OCI-LY1 (cell line): ENCODE measurements around the gene PPP2R2C.

Source experiments
- H2AFZ ChIP-seq: fragments of 200-600 bp; sonication (generic), shearing (Covaris generic); 2 replicates; pipeline ENCODE4 v1.6.0; 2014; ENCODE audit warnings: antibody characterized with exemption, mild to moderate bottlenecking, low read length
- H3F3A ChIP-seq: fragments of 200-600 bp; sonication (generic), shearing (Covaris generic); 2 replicates; pipeline ENCODE4 v1.6.0; 2014; ENCODE audit warnings: mild to moderate bottlenecking, antibody characterized with exemption, low read length, moderate library complexity; ENCODE audit not compliant: insufficient read depth
- H3K27ac ChIP-seq: fragments of 200-600 bp; sonication (generic); 2 replicates; pipeline ENCODE4 v1.5.1; 2014; ENCODE audit warnings: low read length, mixed run types, mild to moderate bottlenecking, low read depth; ENCODE audit not compliant: poor library complexity, severe bottlenecking
- H3K27me3 ChIP-seq: fragments of 200-600 bp; sonication (generic); 2 replicates; pipeline ENCODE4 v1.6.0; 2014; ENCODE audit warnings: antibody characterized with exemption, mild to moderate bottlenecking, low read length, moderate library complexity; ENCODE audit not compliant: insufficient read depth
- H3K36me3 ChIP-seq: fragments of 200-600 bp; sonication (generic); 2 replicates; pipeline ENCODE4 v1.6.1; 2014; ENCODE audit warnings: mild to moderate bottlenecking, antibody characterized with exemption, low read length, moderate library complexity, mixed read lengths; ENCODE audit not compliant: insufficient read depth
- H3K4me1 ChIP-seq: fragments of 200-600 bp; sonication (generic); 2 replicates; pipeline ENCODE4 v1.5.1; 2014; ENCODE audit warnings: mild to moderate bottlenecking, low read length, moderate library complexity; ENCODE audit not compliant: insufficient read depth, severe bottlenecking
- H3K4me2 ChIP-seq: fragments of 200-600 bp; sonication (generic), shearing (Covaris generic); 2 replicates; pipeline ENCODE4 v1.6.1; 2014; ENCODE audit warnings: low read length
- H3K4me3 ChIP-seq: fragments of 200-600 bp; sonication (generic); 2 replicates; pipeline ENCODE4 v1.5.1; 2014; ENCODE audit warnings: low read length, low read depth, mild to moderate bottlenecking, mixed read lengths; ENCODE audit not compliant: poor library complexity, severe bottlenecking
- H3K79me2 ChIP-seq: fragments of 200-600 bp; shearing (Covaris generic); 2 replicates; pipeline ENCODE4 v1.6.1; 2016; ENCODE audit warnings: mixed run types, low read length, mixed read lengths; ENCODE audit not compliant: insufficient read depth
- H3K9ac ChIP-seq: fragments of 200-600 bp; sonication (generic), shearing (Covaris generic); 2 replicates; pipeline ENCODE4 v1.6.1; 2014; ENCODE audit warnings: mild to moderate bottlenecking, low read length, mixed read lengths
- H3K9me2 ChIP-seq: fragments of 200-600 bp; sonication (generic), shearing (Covaris generic); 2 replicates; pipeline ENCODE4 v1.6.1; 2014; ENCODE audit warnings: low read depth, mild to moderate bottlenecking, low read length, mixed read lengths
- H3K9me3 ChIP-seq: fragments of 200-600 bp; shearing (Covaris generic); 2 replicates; pipeline ENCODE4 v1.6.1; 2014; ENCODE audit warnings: low read length, mixed read lengths
- H4K20me1 ChIP-seq: fragments of 200-600 bp; sonication (generic), shearing (Covaris generic); 2 replicates; pipeline ENCODE4 v1.6.0; 2016; ENCODE audit warnings: mild to moderate bottlenecking, low read length; ENCODE audit not compliant: insufficient read depth
- CTCF ChIP-seq: fragments of 200-600 bp; sonication (generic), shearing (Covaris generic); IDR thresholded peaks from 2 replicates; pipeline ENCODE4 v1.5.1; 2017; ENCODE audit warnings: mild to moderate bottlenecking, antibody characterized with exemption, low read length, moderate library complexity, mixed read lengths
- EZH2 ChIP-seq: fragments of 200-600 bp; sonication (generic), shearing (Covaris generic); IDR thresholded peaks from 2 replicates; pipeline ENCODE4 v1.8.0; 2017; ENCODE audit warnings: borderline replicate concordance, mixed run types, mild to moderate bottlenecking, antibody characterized with exemption, low read length, moderate library complexity, mixed read lengths

Gene PPP2R2C

GRCh38 chr4:6442555-6442954, 29.9 kb downstream of the PPP2R2C start:
- TF ChIP-seq EZH2, result no peak
- no peak for TF ChIP-seq CTCF
- no peak overlapping the region for H3K4me2 ChIP-seq
- no peaks in the 10 kb centered on the region for H3K36me3 ChIP-seq
- no peaks in the 10 kb centered on the region for H3K4me1 ChIP-seq
- no peaks in the 10 kb centered on the region for H4K20me1 ChIP-seq
- no peaks in the 10 kb centered on the region for H3K9me3 ChIP-seq
- no peak overlapping the region for H3K9ac ChIP-seq
- no peaks in the 10 kb centered on the region for H3K27me3 ChIP-seq
- H2AFZ ChIP-seq, result no peak overlapping the region
- H3K27ac ChIP-seq, result no peak overlapping the region
- no peaks in the 10 kb centered on the region for H3F3A ChIP-seq
- no peaks in the 10 kb centered on the region for H3K9me2 ChIP-seq
- no peaks in the 10 kb centered on the region for H3K79me2 ChIP-seq
- no peak overlapping the region for H3K4me3 ChIP-seq

- Histone ChIP-seq H3K9ac (no peak overlapping the region), H3K79me2 (no peaks in the 10 kb centered on the region), H3K36me3 (no peaks in the 10 kb centered on the region), H3K9me2 (no peaks in the 10 kb centered on the region), H3K4me2 (no peak overlapping the region), H3F3A (no peaks in the 10 kb centered on the region), H4K20me1 (no peaks in the 10 kb centered on the region), H3K4me1 (no peaks in the 10 kb centered on the region), H3K9me3 (no peaks in the 10 kb centered on the region), H3K27ac (no peak overlapping the region), H3K4me3 (no peak overlapping the region), H2AFZ (no peak overlapping the region), H3K27me3 (no peaks in the 10 kb centered on the region)
- TF ChIP-seq EZH2 (no peak), CTCF (no peak)
These were observed 30.7 kb downstream of the PPP2R2C start for GRCh38 chr4:6441758-6442157.

GRCh38 chr4:6441202-6441582, 31.2 kb downstream of the PPP2R2C start:
- Histone ChIP-seq H3K27me3 (no peaks in the 10 kb centered on the region), H3K4me2 (no peak overlapping the region), H3K27ac (no peak overlapping the region), H3K36me3 (no peaks in the 10 kb centered on the region), H3K9me2 (no peaks in the 10 kb centered on the region), H4K20me1 (no peaks in the 10 kb centered on the region), H3K9me3 (no peaks in the 10 kb centered on the region), H3K79me2 (no peaks in the 10 kb centered on the region), H3K9ac (no peak overlapping the region), H2AFZ (no peak overlapping the region), H3K4me3 (no peak overlapping the region), H3K4me1 (no peaks in the 10 kb centered on the region), H3F3A (no peaks in the 10 kb centered on the region)
- TF ChIP-seq EZH2 (no peak), CTCF (no peak)
